Purkinje cell (primary cell): ENCODE data around the gene MTM1. TPM values are rescaled to one million over a fixed set of nuclear protein-coding genes. Genes with fewer than 3 reads are reported as not detected.

ENCODE experiments used
- polyA plus RNA-seq: library from polyadenylated mRNA; unstranded; fragments of >200 nt; fragmentation: Nextera tagmentation; gene quantifications from 2 replicates; pipeline ENCODE4 v1.2.1, GENCODE V29; 2014

The MTM1 gene
- 6.2 and 6.4 TPM in 2 replicates for polyA plus RNA-seq

GRCh38 chrX:150568320-150569154, at the start of gene MTM1:
MTM1 (plus strand) TSS chrX:150568621; CDS start chrX:150592615, 23,994 bp downstream.

DNA sequence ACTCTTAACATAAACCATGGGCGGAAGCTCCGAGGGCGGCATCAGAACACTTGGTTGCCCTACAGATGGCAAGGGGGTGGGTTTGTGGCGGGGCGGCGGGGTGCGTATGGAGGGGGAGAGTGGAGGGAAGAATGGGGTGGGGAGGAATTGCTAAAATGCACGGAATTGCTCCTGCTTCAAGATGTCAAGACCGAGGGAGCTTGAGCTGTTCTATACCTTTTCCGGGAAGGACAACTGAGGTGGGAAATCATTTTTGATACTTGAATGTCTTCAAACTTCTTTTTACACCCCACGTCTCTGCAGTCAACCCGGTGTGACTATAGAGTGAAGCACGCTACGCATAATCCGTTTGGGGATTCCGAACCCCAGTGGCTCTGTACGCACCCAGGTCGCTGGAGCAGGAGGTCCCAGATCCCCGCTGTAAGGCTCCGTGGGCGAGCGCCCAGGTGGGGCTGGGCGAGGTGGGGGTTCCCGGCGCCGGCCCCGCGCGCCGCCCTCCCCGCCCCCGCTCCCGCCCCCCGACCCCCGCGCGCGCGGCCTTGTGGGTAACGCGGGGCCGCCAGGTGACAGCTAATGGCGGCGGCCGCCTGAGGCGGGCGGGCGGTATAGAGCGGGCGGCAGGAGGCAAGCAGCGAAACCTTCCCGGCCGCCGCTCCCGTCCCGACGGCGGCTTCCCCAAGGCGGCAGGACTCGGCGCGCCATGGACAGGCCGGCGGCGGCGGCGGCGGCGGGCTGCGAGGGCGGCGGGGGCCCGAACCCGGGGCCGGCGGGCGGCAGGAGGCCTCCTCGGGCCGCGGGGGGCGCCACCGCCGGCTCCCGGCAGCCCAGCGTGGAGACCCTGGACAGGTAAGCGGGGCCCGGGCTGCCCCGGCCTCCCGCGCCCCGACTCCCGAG, 124.7 kb downstream of the MTM1 start, which contains the start of gene MTMR1:
Gene MTMR1, plus strand, starts transcription at position 566 of the 894 bp plus-strand sequence. Its CDS starts 135 bp downstream, at position 701.

Other genes with a start within 250 kb of the MTM1 start
- 2.1 and 2.9 TPM in 2 replicates for gene MAMLD1, start 205.3 kb upstream of the MTM1 start, polyA plus RNA-seq
- gene MTMR1, start 124.8 kb downstream of the MTM1 start, polyA plus RNA-seq = 6.3 and 6.8 TPM in 2 replicates